Cardiac fibroblast (primary cell): ENCODE data around the gene COMT.

Source experiments
- DNase-seq, 2 donors: peaks; one replicate each; pipeline versions ENCODE4 v3.0.0 to v3.0.0-alpha.2; 2010; ENCODE audit warnings: low read depth in 2 of 2
- H3K4me3 ChIP-seq, 2 donors: replicated peaks in 1 of 2; 1 replicate in 1 of 2; 2 replicates in 1 of 2; pipeline ENCODE4 v1.5.1; 2011; ENCODE audit warnings: low read depth in 2 of 2, low read length in 2 of 2, mild to moderate bottlenecking in 2 of 2, moderate library complexity in 1 of 2
- CTCF ChIP-seq: IDR thresholded peaks from one replicate; pipeline ENCODE4 v1.5.1; 2011; ENCODE audit warnings: low read depth, mild to moderate bottlenecking, low read length, inconsistent platforms

COMT gene

GRCh38 chr22:19973551-19974267, 32.1 kb downstream of the COMT start:
- no peak for TF ChIP-seq CTCF
- H3K4me3 ChIP-seq: no peak overlapping the region
- no peak for DNase-seq

- no peak overlapping the region for H3K4me3 ChIP-seq
- TF ChIP-seq CTCF: no peak
- peak; percentile 45 to 74 for DNase-seq
These were observed 32.8 kb downstream of the COMT start for GRCh38 chr22:19974268-19974861.

GRCh38 chr22:19974935-19975706, 33.5 kb downstream of the COMT start:
- TF ChIP-seq CTCF: no peak
- no peak overlapping the region for H3K4me3 ChIP-seq
- DNase-seq: peak in 1 of 2 donors; percentile 16

GRCh38 chr22:19975707-19976035, 34.1 kb downstream of the COMT start:
- TF ChIP-seq CTCF: no peak
- DNase-seq: no peak
- H3K4me3 ChIP-seq: no peak overlapping the region

- no peak for TF ChIP-seq CTCF
These were observed 35.1 kb downstream of the COMT start for GRCh38 chr22:19976671-19977070.

GRCh38 chr22:19977296-19978243, 36.0 kb downstream of the COMT start:
- DNase-seq: no peak
- no peak overlapping the region for H3K4me3 ChIP-seq
- TF ChIP-seq CTCF: no peak

More at GRCh38 chr22:19976671-19977070, 35.1 kb downstream of the COMT start:
- H3K4me3 ChIP-seq: no peak overlapping the region
- no peak for DNase-seq
